ENCODE results near the gene OPRM1. TPM values are rescaled to one million over a fixed set of nuclear protein-coding genes. Genes with fewer than 3 reads are reported as not detected.

OPRM1 gene
- total RNA-seq, 1 donor from 2014 or later: not detected

- no peak for DNase-seq (ENCODE audit: low spot score)
- Mint-ChIP-seq H3K4me3 (ENCODE audit: unreplicated experiment) (no peak overlapping the region), H3K27ac (ENCODE audit: unreplicated experiment) (no peak overlapping the region), H3K4me1 (ENCODE audit: unreplicated experiment) (peaks cover 29% of the 10 kb centered on the region), H3K9me3 (ENCODE audit: unreplicated experiment) (no peaks in the 10 kb centered on the region), H3K36me3 (ENCODE audit: low read depth, unreplicated experiment) (peaks cover 10% of the 10 kb centered on the region), H3K27me3 (ENCODE audit: unreplicated experiment) (peaks cover 3% of the 10 kb centered on the region)
- TF ChIP-seq CTCF (IDR thresholded peaks at IDR 0.05; ENCODE audit: unreplicated experiment): no peak
Observed at GRCh38 chr6:154230393-154230792, 191.4 kb downstream of the OPRM1 start.

DNA sequence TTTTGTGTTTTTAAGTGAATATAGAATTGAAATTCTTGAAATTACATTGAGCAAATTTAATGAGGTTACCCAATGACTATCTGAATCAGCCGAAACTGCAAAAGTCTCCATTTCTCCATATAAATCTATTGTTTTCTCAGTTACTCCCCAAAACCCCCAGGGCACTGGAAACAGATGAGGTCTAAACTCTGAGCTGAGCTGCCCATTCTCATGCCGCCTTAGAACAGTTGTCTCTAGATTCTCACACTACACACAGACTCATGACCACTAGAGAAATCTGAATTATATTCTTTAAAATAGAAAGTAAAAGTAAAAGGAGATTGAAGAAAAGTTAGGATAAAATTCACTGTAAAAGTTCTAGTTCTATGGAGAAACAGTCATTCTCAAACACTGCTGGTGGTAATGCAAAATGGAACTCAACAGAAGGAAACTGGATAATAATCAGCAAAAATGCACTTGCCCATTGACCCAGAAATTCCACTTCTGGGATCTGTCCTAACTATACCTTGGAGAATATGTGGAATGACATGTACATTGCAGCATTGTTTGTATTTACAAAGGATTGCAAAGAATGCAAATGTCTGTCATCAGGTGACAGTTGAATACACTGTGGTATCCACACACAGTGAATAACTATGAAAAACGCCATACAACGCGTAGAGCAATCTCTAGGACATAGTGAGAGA lies 192.0 kb downstream of the OPRM1 start:
- H3K4me3 Mint-ChIP-seq (ENCODE audit: unreplicated experiment): no peak overlapping the region
- H3K9me3 Mint-ChIP-seq (ENCODE audit: unreplicated experiment): no peaks in the 10 kb centered on the region
- H3K36me3 Mint-ChIP-seq (ENCODE audit: low read depth, unreplicated experiment): peaks cover 10% of the 10 kb centered on the region
- H3K27me3 Mint-ChIP-seq (ENCODE audit: unreplicated experiment): no peaks in the 10 kb centered on the region
- H3K4me1 Mint-ChIP-seq (ENCODE audit: unreplicated experiment): peaks cover 29% of the 10 kb centered on the region
- H3K27ac Mint-ChIP-seq (ENCODE audit: unreplicated experiment): peak overlapping the region; percentile 85
- TF ChIP-seq CTCF (IDR thresholded peaks at IDR 0.05; ENCODE audit: unreplicated experiment): no peak
- no peak for DNase-seq (ENCODE audit: low spot score)

DNA sequence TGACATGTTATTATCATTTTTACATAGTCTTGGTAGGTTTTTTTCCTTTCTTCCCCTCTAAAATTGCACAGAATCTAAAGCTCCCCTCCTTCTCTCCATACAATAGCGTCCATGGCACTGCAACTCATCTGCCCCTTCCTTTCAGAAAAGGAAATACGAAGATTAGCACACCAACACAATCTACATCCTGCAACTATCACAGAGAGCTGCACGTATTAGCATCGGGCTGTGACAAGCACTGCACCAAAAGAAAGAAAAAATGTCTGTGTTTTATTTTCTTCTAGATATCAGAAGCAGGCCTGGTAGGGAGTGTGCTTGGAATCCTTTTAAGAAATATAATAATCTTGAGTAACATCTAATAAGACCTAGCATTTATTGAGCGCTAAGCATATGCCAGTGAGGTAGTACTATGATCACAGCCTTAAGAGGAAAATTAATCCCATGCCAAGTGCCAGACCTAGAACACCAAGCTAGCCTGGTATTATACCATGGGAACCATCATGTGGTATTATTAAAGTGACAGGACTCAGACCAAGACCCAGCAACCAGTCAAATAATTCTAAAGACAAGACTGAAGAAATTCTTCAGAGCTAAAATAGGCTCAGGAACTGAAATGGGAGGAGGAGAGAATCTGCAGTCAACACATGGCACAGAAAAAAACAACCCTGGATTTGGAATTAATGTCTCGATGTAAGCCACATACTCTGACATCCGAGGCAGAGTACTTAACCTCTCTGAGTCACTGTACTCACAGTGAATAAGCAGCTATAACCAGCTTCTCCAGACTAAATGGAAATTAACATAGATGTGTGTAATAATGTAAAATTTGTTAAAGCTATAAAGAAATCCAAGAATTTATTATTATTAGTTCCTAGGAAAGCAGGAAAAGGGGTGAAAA lies 193.2 kb downstream of the OPRM1 start:
- peak overlapping the region; percentile 9 for H3K4me3 Mint-ChIP-seq (ENCODE audit: unreplicated experiment)
- no peaks in the 10 kb centered on the region for H3K9me3 Mint-ChIP-seq (ENCODE audit: unreplicated experiment)
- peaks cover 29% of the 10 kb centered on the region for H3K4me1 Mint-ChIP-seq (ENCODE audit: unreplicated experiment)
- peak overlapping the region; percentile 85 for H3K27ac Mint-ChIP-seq (ENCODE audit: unreplicated experiment)
- DNase-seq (ENCODE audit: low spot score): peak; percentile 14
- no peaks in the 10 kb centered on the region for H3K27me3 Mint-ChIP-seq (ENCODE audit: unreplicated experiment)
- TF ChIP-seq CTCF (IDR thresholded peaks at IDR 0.05; ENCODE audit: unreplicated experiment): no peak
- peaks cover 5% of the 10 kb centered on the region for H3K36me3 Mint-ChIP-seq (ENCODE audit: low read depth, unreplicated experiment)

DNA sequence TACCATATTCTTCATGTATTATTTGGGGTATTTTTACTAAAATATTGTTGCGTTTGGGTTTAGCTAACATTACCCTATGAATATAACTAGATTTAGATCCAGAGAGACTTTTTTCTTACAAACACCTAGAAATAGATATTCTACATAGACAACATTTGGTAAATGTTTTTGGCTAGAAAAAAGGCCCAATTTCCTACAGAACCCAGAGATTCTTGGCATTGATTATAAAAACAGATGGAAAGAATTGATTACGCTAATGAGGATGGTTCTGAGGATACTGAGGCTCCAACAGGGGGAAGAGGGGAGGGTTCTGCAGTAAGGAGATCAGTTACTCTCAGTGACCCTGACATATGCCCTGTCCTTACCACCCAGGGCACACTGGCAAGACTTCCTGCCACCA lies 194.3 kb downstream of the OPRM1 start:
- H3K27ac Mint-ChIP-seq (ENCODE audit: unreplicated experiment): peak overlapping the region; percentile 13
- H3K4me3 Mint-ChIP-seq (ENCODE audit: unreplicated experiment): no peak overlapping the region
- H3K36me3 Mint-ChIP-seq (ENCODE audit: low read depth, unreplicated experiment): peaks cover 5% of the 10 kb centered on the region
- peaks cover 29% of the 10 kb centered on the region for H3K4me1 Mint-ChIP-seq (ENCODE audit: unreplicated experiment)
- DNase-seq (ENCODE audit: low spot score): no peak
- no peak for TF ChIP-seq CTCF (IDR thresholded peaks at IDR 0.05; ENCODE audit: unreplicated experiment)
- no peaks in the 10 kb centered on the region for H3K27me3 Mint-ChIP-seq (ENCODE audit: unreplicated experiment)
- H3K9me3 Mint-ChIP-seq (ENCODE audit: unreplicated experiment): no peaks in the 10 kb centered on the region

All from endothelial cell (in vitro differentiated cells).